K562 (cell line): ENCODE data around the gene HMGB1. TPM values are rescaled to one million over a fixed set of nuclear protein-coding genes. Genes with fewer than 3 reads are reported as not detected.

Experiments used
- ATAC-seq: fragments of 200-7000 bp; cut with Tn5 transposase; 3 replicates; pipeline ENCODE4 v1.9.1; 2020; ENCODE audit warnings: moderate library complexity
- BruUV-seq: library from RNA; stranded (reverse); fragments of 400-500 nt; replicated peaks from 2 replicates; lab custom pipeline; 2021; lab: Mats Ljungman, UMichigan
- CTCF ChIA-PET: fragments of 300-600 bp; formaldehyde crosslinking; extraction: SDS; loops from one replicate; lab custom pipeline; 2021; ENCODE audit warnings: low intra/inter-chr PET ratio; lab: Yijun Ruan, JAX
- POLR2A ChIA-PET: fragments of 300-600, 350-650 bp; sonication (Branson Sonifier 250); formaldehyde crosslinking; extraction: SDS; loops from one replicate; lab custom pipeline; 2021; ENCODE audit warnings: antibody characterized with exemption, inconsistent platforms; lab: Yijun Ruan, JAX
- DNase-seq, 4 experiments: peaks; one replicate each; pipeline versions ENCODE4 v3.0.0 to v3.0.0-alpha.2; 2011 to 2018; ENCODE audit warnings: low spot score in 3 of 4, mixed read lengths in 3 of 4; ENCODE audit errors: extremely low read depth in 1 of 4
- FAIRE-seq: peaks from 2 replicates; lab custom pipeline; 2011; peaks lifted over from hg19 to GRCh38; lab: Jason Lieb, UNC
- H2AFZ ChIP-seq: 2 replicates; pipeline ENCODE4 v1.6.0; 2011; ENCODE audit warnings: low read depth, low read length, control low read depth, inconsistent platforms
- H3K27ac ChIP-seq: fragments of 200-600 bp; 3 replicates; pipeline ENCODE4 v1.8.0; 2011; ENCODE audit warnings: low read depth, mild to moderate bottlenecking, control low read depth, inconsistent platforms, low read length, moderate library complexity, mixed read lengths; ENCODE audit errors: extremely low read depth
- H3K27me3 ChIP-seq, 2 experiments: fragments of 300-600 bp in 1 of 2; 2 replicates in 1 of 2; 3 replicates in 1 of 2; pipeline versions ENCODE4 v1.6.0 to v1.8.0; 2011; ENCODE audit warnings: inconsistent platforms in 2 of 2, low read length in 2 of 2, mild to moderate bottlenecking in 1 of 2, mixed read lengths in 1 of 2, moderate library complexity in 1 of 2; ENCODE audit not compliant: control insufficient read depth in 2 of 2, insufficient read depth in 2 of 2
- H3K36me3 ChIP-seq: fragments of 300-600 bp; 3 replicates; pipeline ENCODE4 v1.8.0; 2011; ENCODE audit warnings: mild to moderate bottlenecking, low read length, inconsistent platforms; ENCODE audit not compliant: control insufficient read depth, insufficient read depth
- H3K4me1 ChIP-seq, 2 experiments: fragments of 200-600 bp in 1 of 2; replicated peaks in 1 of 2; 2 replicates in 1 of 2; 3 replicates in 1 of 2; pipeline versions ENCODE4 v1.5.1 to v1.8.0; 2011; ENCODE audit warnings: inconsistent platforms in 2 of 2, low read length in 2 of 2, mild to moderate bottlenecking in 1 of 2, mixed read lengths in 1 of 2, moderate library complexity in 1 of 2; ENCODE audit not compliant: control insufficient read depth in 2 of 2, insufficient read depth in 2 of 2
- H3K4me2 ChIP-seq: 2 replicates; pipeline ENCODE4 v1.6.1; 2011; ENCODE audit warnings: low read length, control low read depth, inconsistent platforms, mixed read lengths; ENCODE audit not compliant: insufficient read depth
- H3K4me3 ChIP-seq: fragments of 200-600 bp; sonication (generic), shearing (Covaris generic); 2 replicates; pipeline ENCODE4 v1.5.1; 2016; ENCODE audit warnings: control low read depth, inconsistent platforms
- H3K79me2 ChIP-seq: fragments of 200-600 bp; 3 replicates; pipeline ENCODE4 v1.8.0; 2011; ENCODE audit warnings: low read length, inconsistent platforms; ENCODE audit not compliant: control insufficient read depth, insufficient read depth
- H3K9ac ChIP-seq, 2 experiments: 2 replicates each; pipeline versions ENCODE4 v1.6.0 to v1.6.1; 2011; ENCODE audit warnings: low read depth in 2 of 2, low read length in 2 of 2, control low read depth in 1 of 2, inconsistent platforms in 1 of 2, mild to moderate bottlenecking in 1 of 2, mixed read lengths in 1 of 2; ENCODE audit not compliant: insufficient read depth in 1 of 2
- H3K9me1 ChIP-seq: one replicate; pipeline ENCODE4 v1.6.0; 2011; ENCODE audit warnings: inconsistent platforms, mild to moderate bottlenecking, low read length, moderate library complexity; ENCODE audit not compliant: control insufficient read depth, insufficient read depth
- H3K9me3 ChIP-seq: replicated peaks from 2 replicates; pipeline ENCODE4 v1.5.1; 2011; ENCODE audit warnings: low read depth, low read length, inconsistent platforms; ENCODE audit not compliant: control insufficient read depth, insufficient read depth
- H4K20me1 ChIP-seq: replicated peaks from 2 replicates; pipeline ENCODE4 v1.6.1; 2011; ENCODE audit warnings: low read length, inconsistent platforms, mixed read lengths; ENCODE audit not compliant: control insufficient read depth, insufficient read depth
- ETS2 ChIP-seq: IDR thresholded peaks from 2 replicates; pipeline ENCODE4 v1.6.1; 2016; ENCODE audit warnings: borderline replicate concordance, missing genetic modification characterization, mild to moderate bottlenecking, moderate library complexity, missing compliant biosample characterization; ENCODE audit not compliant: poor library complexity, severe bottlenecking
- FOXP4 ChIP-seq: sonication (generic); formaldehyde crosslinking; IDR thresholded peaks from 2 replicates; pipeline ENCODE4 v1.8.0; 2022; ENCODE audit warnings: mild to moderate bottlenecking, missing genetic modification reagents, borderline replicate concordance
- RNF2 ChIP-seq: sonication (generic); IDR thresholded peaks from 2 replicates; pipeline ENCODE4 v1.6.1; 2016
- WGBS: fragments of 100-300 bp; shearing (Covaris generic); methylation state at CpG from one replicate; pipeline ENCODE4 v1.1.6; 2016; ENCODE audit warnings: low coverage, mixed read lengths; ENCODE audit not compliant: insufficient coverage; ENCODE audit errors: missing lambda C conversion rate; 5-methylcytosine and 5-hydroxymethylcytosine counted together
- in situ Hi-C: fragments of 300-500 bp; cut with MboI; formaldehyde crosslinking; loops from 4 replicates; pipeline ENCODE4 v1.15.0; 2018; ENCODE audit warnings: inconsistent platforms, mixed read lengths
- intact Hi-C: fragments of 100-400 bp; cut with micrococcal nuclease; formaldehyde crosslinking; loops from 2 replicates; pipeline ENCODE4 v1.14.2; 2022
- polyA plus RNA-seq, 8 experiments: library from polyadenylated mRNA; depleted of rRNA in 4 of 8; stranded (reverse) in 5 of 8; unstranded in 3 of 8; fragments of >200 nt; fragmentation: Nextera tagmentation in 2 of 8; fragmentation: Illumina TruSeq in 1 of 8; extraction: Ambion mirVana in 2 of 8; extraction: Trizol in 1 of 8; gene quantifications; 2 replicates each; pipeline versions ENCODE4 v1.2.1 to v1.2.3, GENCODE V29; 2011 to 2014; ENCODE audit warnings: inconsistent platforms in 1 of 8, missing spikeins in 1 of 8
- total RNA-seq, 7 experiments: library from RNA; depleted of rRNA in 6 of 7; stranded (reverse); fragments of >200 nt in 6 of 7; fragmentation: Illumina TruSeq in 2 of 7; extraction: Trizol in 2 of 7; gene quantifications; 2 replicates each; pipeline versions ENCODE4 v1.2.1 to v1.2.3, GENCODE V29; 2011 to 2021; ENCODE audit warnings: low replicate concordance in 1 of 7

HMGB1 gene
- total and polyA plus RNA-seq, 9 of the 15 experiments (the other 6 are each of a cell fraction or from before 2014, with no cell fraction given), result 442 to 1,896 (median 933) TPM

GRCh38 chr13:30479154-30479882 is 13.6 kb upstream of the HMGB1 start:
- no peak for FAIRE-seq
- no peak for TF ChIP-seq RNF2
- no peak for TF ChIP-seq FOXP4 (CRISPR knock-in tag)
- no peak for TF ChIP-seq ETS2 (tag)
- intact Hi-C loops (no loop called here), in situ Hi-C loops (no loop called here)
- Histone ChIP-seq H4K20me1 (no peaks in the 10 kb centered on the region; the same call in 1 of the 2 replicates), H3K79me2 (no peaks in the 10 kb centered on the region), H2AFZ (no peak overlapping the region), H3K9ac (no peak overlapping the region), H3K9me3 (no peaks in the 10 kb centered on the region), H3K4me3 (no peak overlapping the region), H3K27me3 (peaks cover 5 to 13% of the 10 kb centered on the region in 2 experiments; a peak in 4 of 5 replicates), H3K9me1 (no peaks in the 10 kb centered on the region), H3K36me3 (no peaks in the 10 kb centered on the region), H3K27ac (no peak overlapping the region), H3K4me2 (no peak overlapping the region), H3K4me1 (no peaks in the 10 kb centered on the region)
- ATAC-seq, result no peak
- ChIA-PET POLR2A (no interaction called here), CTCF (no interaction called here)
- DNase-seq, result no peak
- no TSS peak for BruUV-seq
- 2% methylated on average over 5 of the region's 5 CpGs for WGBS
